Mucosa of descending colon (tissue), 3 donors: Measurements from ENCODE around the gene BDKRB1. TPM values are rescaled to one million over a fixed set of nuclear protein-coding genes. Genes with fewer than 3 reads are reported as not detected.
"Not testable (repeated sequence)": the region's sequence is repeated elsewhere in the genome, so short reads cannot be mapped to it uniquely, and the experiment has no call there.

Experiments
- ATAC-seq: fragments of 200-7000 bp; cut with Tn5 transposase; one replicate; pipeline ENCODE4 v1.9.1; 2020; ENCODE audit warnings: mild to moderate bottlenecking, moderate library complexity
- DNase-seq, 3 donors: peaks; one replicate each; pipeline ENCODE4 v3.0.0-alpha.2; 2020
- H3K36me3 ChIP-seq: fragments of 200-600 bp; one replicate; pipeline ENCODE4 v1.8.0; 2021; ENCODE audit warnings: low read depth, mild to moderate bottlenecking
- H3K4me1 ChIP-seq: fragments of 200-600 bp; one replicate; pipeline ENCODE4 v1.8.0; 2021; ENCODE audit warnings: low read depth, mild to moderate bottlenecking
- H3K4me3 ChIP-seq: fragments of 200-600 bp; one replicate; pipeline ENCODE4 v1.8.0; 2021; ENCODE audit warnings: mild to moderate bottlenecking
- H3K9me3 ChIP-seq: fragments of 200-600 bp; one replicate; pipeline ENCODE4 v1.8.0; 2021; ENCODE audit warnings: mild to moderate bottlenecking
- intact Hi-C, 2 donors: fragments of 100-400 bp; cut with DNase I in 1 of 2; cut with micrococcal nuclease in 1 of 2; formaldehyde crosslinking; loops; one replicate each; pipeline versions ENCODE4 v1.11.0 to v1.11.1; 2022; cut with DNase I, micrococcal nuclease
- total RNA-seq, 3 donors: library from RNA; stranded (reverse); fragmentation: NEBNext Ultra II Directional in 2 of 3; extraction: Animal tissue kit (Norgen Biotek cat#: 25700) in 2 of 3; gene quantifications; one replicate each; pipeline versions ENCODE4 v1.2.1 to v1.2.4, GENCODE V29; 2021 to 2023
- TF ChIP-seq, protein P1 (sequence below): fragments of 200-600 bp; IDR thresholded peaks from one replicate; pipeline ENCODE4 v1.8.0; 2022; ENCODE audit warnings: antibody characterized with exemption, mild to moderate bottlenecking
- donor health status: DM: no; HTN: no; CAD: no; lungs with moderate emphysema.
- donor health status: DM: no; HTN: no; CAD: no.
- donor health status: DM: no; HTN: yes; CAD: no.

BDKRB1 gene
- total RNA-seq, 3 donors from 2014 or later: 6.1 to 10.6 (median 7.7) TPM

DNA sequence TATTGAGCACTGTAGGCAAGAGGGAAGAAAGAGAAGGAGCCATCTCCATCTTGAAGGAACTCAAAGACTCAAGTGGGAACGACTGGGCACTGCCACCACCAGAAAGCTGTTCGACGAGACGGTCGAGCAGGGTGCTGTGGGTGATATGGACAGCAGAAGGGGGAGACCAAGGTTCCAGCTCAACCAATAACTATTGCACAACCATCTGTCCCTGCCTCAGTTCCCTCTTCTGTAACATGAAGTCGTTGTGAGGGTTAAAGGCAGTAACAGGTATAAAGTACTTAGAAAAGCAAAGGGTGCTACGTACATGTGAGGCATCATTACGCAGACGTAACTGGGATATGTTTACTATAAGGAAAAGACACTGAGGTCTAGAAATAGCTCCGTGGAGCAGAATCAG lies 13.9 kb upstream of the BDKRB1 start:
- intact Hi-C loops: no loop called here
- DNase-seq: peak in 1 of 3 donors; percentile 19
- TF ChIP-seq, protein P1, sequence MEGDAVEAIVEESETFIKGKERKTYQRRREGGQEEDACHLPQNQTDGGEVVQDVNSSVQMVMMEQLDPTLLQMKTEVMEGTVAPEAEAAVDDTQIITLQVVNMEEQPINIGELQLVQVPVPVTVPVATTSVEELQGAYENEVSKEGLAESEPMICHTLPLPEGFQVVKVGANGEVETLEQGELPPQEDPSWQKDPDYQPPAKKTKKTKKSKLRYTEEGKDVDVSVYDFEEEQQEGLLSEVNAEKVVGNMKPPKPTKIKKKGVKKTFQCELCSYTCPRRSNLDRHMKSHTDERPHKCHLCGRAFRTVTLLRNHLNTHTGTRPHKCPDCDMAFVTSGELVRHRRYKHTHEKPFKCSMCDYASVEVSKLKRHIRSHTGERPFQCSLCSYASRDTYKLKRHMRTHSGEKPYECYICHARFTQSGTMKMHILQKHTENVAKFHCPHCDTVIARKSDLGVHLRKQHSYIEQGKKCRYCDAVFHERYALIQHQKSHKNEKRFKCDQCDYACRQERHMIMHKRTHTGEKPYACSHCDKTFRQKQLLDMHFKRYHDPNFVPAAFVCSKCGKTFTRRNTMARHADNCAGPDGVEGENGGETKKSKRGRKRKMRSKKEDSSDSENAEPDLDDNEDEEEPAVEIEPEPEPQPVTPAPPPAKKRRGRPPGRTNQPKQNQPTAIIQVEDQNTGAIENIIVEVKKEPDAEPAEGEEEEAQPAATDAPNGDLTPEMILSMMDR: no peak
- H3K4me1 ChIP-seq: peaks cover 5% of the 10 kb centered on the region
- ATAC-seq: no peak
- H3K9me3 ChIP-seq: no peaks in the 10 kb centered on the region
- no peak overlapping the region for H3K4me3 ChIP-seq
- H3K36me3 ChIP-seq: no peaks in the 10 kb centered on the region

DNA sequence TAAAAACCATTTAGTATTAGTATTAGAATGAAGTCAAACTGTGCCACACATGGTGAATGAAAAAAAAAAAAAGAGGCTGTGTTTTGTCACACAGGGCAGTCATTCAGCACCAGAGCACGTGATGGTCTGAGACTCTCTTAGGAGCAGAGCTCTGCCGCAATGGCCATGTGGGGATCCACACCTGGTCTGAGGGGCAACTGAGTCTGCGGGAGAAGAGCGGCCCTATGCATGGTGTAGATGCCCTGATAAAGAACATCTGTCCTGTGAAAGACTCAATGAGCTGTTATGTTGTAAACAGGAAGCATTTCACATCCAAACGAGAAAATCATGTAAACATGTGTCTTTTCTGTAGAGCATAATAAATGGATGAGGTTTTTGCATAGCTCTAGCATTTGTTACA lies 12.2 kb upstream of the BDKRB1 start:
- TF ChIP-seq, protein P1: no peak
- Histone ChIP-seq H3K9me3 (no peaks in the 10 kb centered on the region), H3K4me1 (peaks cover 5% of the 10 kb centered on the region), H3K4me3 (no peak overlapping the region), H3K36me3 (no peaks in the 10 kb centered on the region)
- DNase-seq (no peak), ATAC-seq (no peak)
- intact Hi-C loops: no loop called here

DNA sequence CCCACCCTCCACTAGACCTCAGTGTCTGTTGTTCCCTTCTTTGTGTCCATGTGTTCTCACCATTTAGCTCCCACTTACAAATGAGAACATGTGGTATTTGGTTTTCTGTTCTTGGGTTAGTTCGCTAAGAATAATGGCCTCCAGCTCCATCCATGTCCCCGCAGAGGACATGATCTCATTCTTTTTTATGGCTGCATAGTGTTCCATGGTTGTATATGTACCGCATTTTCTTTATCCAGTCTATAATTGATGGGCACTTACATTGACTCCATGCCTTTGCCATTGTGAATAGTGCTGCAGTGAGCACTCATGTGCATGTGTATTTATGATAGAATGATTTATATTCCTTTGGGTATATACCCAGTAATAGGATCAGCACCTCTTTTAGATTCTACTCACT lies 10.9 kb upstream of the BDKRB1 start:
- H3K36me3 ChIP-seq, H3K4me3 ChIP-seq, H3K9me3 ChIP-seq, ATAC-seq, H3K4me1 ChIP-seq, intact Hi-C loops, DNase-seq: not testable (repeated sequence)

DNA sequence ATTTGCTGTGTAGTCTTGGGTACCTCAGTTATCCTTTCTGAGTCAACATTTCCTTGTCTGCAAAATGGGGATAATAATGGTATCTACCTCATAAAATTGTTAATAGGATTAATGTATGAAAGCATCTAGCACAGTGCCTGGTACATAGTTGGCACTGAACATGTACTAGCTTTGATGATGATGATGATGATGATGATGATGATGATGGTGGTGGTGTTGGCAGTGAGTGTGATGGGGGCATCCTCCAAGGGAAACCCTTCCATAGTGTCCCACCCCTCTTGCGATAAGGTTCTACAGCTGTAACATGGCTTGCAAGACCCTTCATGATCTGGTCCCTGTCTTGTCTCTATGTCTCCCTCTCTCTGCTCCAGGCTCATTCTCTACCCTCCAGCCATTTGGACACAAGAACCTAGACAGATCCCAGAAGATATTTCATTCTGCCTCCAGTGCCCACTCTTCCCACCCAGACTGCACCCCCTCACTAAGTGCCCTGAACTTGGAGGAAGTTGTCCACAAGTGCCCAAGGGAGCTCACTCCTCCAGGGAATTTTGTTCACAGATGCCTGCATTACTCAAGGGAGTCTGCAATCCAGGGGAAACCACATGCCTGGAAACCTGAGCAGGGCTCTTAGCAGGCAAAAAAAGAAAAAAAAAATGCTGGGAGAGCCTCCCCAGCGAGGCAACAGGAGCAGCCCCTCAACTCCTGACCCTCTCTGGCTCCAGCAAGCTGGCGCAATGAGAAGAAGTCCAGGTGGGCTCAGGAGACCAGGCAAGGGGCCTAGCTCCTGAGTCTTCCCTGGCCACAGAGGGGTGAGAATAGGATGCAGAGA lies 10.1 kb upstream of the BDKRB1 start:
- intact Hi-C loops: no loop called here
- Histone ChIP-seq H3K4me3 (no peak overlapping the region), H3K9me3 (no peaks in the 10 kb centered on the region), H3K36me3 (no peaks in the 10 kb centered on the region), H3K4me1 (no peaks in the 10 kb centered on the region)
- ATAC-seq: no peak
- TF ChIP-seq, protein P1: no peak
- DNase-seq: no peak

DNA sequence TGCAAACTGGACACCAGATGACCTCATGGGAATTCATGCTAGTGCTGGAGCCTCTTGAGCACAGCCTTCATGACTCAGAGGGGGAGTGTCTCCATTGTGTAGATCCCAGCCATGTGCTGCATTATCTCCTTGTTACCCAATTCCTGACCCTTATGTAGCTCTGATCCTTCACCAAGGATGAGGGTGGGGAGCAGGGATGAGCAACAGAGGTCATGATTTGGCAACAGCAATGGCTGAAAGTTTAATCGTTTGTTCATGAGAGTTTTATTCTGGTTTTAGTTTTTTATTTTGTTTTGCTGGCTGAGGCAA lies 9.5 kb upstream of the BDKRB1 start:
- H3K4me3 ChIP-seq: no peak overlapping the region
- ATAC-seq: peak; percentile 71
- no peaks in the 10 kb centered on the region for H3K9me3 ChIP-seq
- H3K4me1 ChIP-seq: no peaks in the 10 kb centered on the region
- H3K36me3 ChIP-seq: no peaks in the 10 kb centered on the region
- TF ChIP-seq, protein P1: no peak
- DNase-seq: no peak
- intact Hi-C loops: no loop called here

DNA sequence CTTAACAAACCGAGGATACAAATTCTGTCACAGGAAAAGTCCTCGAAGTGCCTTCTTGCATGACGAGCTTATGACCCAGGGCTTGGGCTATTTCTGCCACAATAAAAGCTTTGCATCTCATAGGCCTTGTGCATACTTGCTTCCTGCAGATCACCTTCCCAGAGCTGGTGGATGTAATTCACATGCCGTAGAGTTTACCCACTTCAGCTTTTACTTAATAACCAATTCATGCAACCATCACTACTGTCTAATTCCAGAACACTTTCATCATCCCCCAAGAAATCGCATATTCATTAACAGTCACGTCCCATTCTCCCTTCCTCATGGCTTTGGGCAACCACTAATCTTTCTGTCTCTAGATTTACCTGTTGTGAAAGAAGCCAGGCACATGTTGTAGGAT lies 9.0 kb upstream of the BDKRB1 start:
- ATAC-seq (no peak), DNase-seq (no peak)
- Histone ChIP-seq H3K4me3 (no peak overlapping the region), H3K36me3 (no peaks in the 10 kb centered on the region), H3K9me3 (no peaks in the 10 kb centered on the region), H3K4me1 (no peaks in the 10 kb centered on the region)
- intact Hi-C loops: no loop called here
- TF ChIP-seq, protein P1: no peak
